GM19025 (cell line): ENCODE measurements around the gene TMEM125.

Source experiments
- ATAC-seq: cut with Tn5 transposase; IDR thresholded peaks from one replicate; pipeline ENCODE4 v1.9.1; 2021; ENCODE audit warnings: mild to moderate bottlenecking, low read depth, moderate library complexity; ENCODE audit not compliant: unreplicated experiment

TMEM125 gene

GRCh38 chr1:43288785-43289706 is 19.3 kb downstream of the TMEM125 start:
- ATAC-seq: no peak

- no peak for ATAC-seq
Measured at GRCh38 chr1:43292216-43292615, 22.4 kb downstream of the TMEM125 start.

- no peak for ATAC-seq
Measured at GRCh38 chr1:43292679-43293078, 22.9 kb downstream of the TMEM125 start.

GRCh38 chr1:43293176-43293575 is 23.4 kb downstream of the TMEM125 start:
- no peak for ATAC-seq

- ATAC-seq: no peak
Measured at GRCh38 chr1:43293896-43294760, 24.3 kb downstream of the TMEM125 start.

GRCh38 chr1:43294761-43295160 is 25.0 kb downstream of the TMEM125 start:
- ATAC-seq: no peak

- no peak for ATAC-seq
Measured at GRCh38 chr1:43296207-43296606, 26.4 kb downstream of the TMEM125 start.

GRCh38 chr1:43298055-43298454 is 28.3 kb downstream of the TMEM125 start:
- no peak for ATAC-seq

GRCh38 chr1:43299101-43299500 is 29.3 kb downstream of the TMEM125 start:
- no peak for ATAC-seq

GRCh38 chr1:43300378-43301094 is 30.8 kb downstream of the TMEM125 start, which contains the start of gene TIE1:
Gene TIE1 (plus strand): TSS chr1:43300982. CDS start chr1:43301072, 90 bp downstream.
- ATAC-seq: no peak

- ATAC-seq: no peak
Measured at GRCh38 chr1:43302201-43302600, 32.4 kb downstream of the TMEM125 start.

GRCh38 chr1:43302721-43303470 is 33.1 kb downstream of the TMEM125 start:
- ATAC-seq: no peak

GRCh38 chr1:43303471-43304313 is 33.9 kb downstream of the TMEM125 start:
- ATAC-seq: no peak

GRCh38 chr1:43304314-43304681 is 34.5 kb downstream of the TMEM125 start:
- no peak for ATAC-seq

GRCh38 chr1:43304771-43305300 is 35.1 kb downstream of the TMEM125 start:
- ATAC-seq: no peak

- no peak for ATAC-seq
Measured at GRCh38 chr1:43305461-43305860, 35.7 kb downstream of the TMEM125 start.

- no peak for ATAC-seq
Measured at GRCh38 chr1:43305926-43306687, 36.3 kb downstream of the TMEM125 start.
